ENCODE measurements around the gene FCRLA.
"Not testable (repeated sequence)": the region's sequence is repeated elsewhere in the genome, so short reads cannot be mapped to it uniquely, and the experiment has no call there.

The FCRLA gene

DNA sequence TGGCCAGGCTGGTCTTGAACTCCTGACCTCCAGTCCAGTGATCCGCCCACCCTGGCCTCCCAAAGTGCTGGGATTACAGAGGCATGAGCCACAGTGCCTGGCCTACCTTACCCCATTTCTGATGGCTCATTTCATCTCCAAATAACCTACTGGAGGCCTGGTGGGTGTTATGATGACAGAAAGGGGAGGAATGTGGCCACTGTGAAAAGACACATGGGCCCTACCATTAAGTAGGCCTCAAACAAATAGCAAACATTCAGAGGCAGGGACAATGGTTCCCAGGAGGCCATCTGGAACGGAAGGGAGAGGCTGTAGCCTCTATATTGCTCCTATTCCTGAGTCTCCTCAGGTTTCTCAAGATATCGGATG lies 932 bp upstream of the FCRLA start:
- no peak for DNase-seq

DNA sequence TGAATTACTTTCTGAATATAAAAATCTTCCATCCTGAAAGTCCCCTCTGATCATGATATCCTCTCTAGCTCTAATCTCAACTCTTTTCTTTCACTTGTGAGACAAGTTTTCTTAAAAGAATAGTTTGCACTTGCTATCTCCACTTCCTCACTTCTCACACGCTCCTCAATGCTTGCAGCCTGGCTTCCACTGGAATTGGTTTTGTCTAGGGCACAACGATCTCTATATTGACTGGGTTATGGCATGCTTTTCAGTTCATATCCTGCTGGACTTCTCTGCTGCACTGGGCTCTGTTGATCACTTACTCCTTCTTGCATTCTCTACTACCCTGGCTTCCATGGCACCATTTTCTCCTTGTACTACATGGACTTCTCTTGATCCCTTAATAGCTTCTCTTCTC lies 474 bp downstream of the FCRLA start:
- no peak for DNase-seq

DNA sequence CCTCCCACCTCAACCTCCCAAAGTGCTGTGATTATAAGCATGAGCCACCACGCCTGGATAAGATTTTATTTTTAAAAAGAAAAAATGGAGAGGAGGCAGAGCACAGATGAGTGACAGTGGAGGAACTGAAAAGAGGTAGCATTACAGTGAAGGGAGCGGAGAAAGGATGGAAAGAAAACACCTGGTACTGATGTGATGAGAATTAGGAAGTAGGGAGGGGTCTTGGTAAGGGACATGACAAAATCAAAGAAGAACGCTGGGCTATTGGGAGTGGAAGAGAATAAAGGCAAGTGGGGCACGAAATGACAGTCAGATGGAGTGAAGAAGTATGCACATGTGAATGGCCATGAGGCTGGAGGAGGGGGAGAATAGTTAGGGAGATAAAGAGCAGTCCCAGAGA lies 2.3 kb downstream of the FCRLA start:
- no peak for DNase-seq

DNA sequence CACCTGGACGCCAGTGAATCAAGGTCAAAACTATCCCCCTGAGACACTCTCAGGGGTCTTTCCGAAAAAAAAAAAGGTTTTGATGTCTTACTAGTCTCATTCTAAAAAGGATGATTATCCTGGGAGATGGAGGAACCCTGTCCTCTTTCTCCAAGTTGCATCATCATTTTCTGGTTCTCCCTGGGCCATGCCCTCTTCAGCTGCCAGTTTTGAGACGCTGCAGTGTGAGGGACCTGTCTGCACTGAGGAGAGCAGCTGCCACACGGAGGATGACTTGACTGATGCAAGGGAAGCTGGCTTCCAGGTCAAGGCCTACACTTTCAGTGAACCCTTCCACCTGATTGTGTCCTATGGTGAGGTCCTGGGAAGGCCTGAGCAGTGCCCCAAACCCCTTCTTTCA lies 3.5 kb downstream of the FCRLA start:
- DNase-seq: no peak

DNA sequence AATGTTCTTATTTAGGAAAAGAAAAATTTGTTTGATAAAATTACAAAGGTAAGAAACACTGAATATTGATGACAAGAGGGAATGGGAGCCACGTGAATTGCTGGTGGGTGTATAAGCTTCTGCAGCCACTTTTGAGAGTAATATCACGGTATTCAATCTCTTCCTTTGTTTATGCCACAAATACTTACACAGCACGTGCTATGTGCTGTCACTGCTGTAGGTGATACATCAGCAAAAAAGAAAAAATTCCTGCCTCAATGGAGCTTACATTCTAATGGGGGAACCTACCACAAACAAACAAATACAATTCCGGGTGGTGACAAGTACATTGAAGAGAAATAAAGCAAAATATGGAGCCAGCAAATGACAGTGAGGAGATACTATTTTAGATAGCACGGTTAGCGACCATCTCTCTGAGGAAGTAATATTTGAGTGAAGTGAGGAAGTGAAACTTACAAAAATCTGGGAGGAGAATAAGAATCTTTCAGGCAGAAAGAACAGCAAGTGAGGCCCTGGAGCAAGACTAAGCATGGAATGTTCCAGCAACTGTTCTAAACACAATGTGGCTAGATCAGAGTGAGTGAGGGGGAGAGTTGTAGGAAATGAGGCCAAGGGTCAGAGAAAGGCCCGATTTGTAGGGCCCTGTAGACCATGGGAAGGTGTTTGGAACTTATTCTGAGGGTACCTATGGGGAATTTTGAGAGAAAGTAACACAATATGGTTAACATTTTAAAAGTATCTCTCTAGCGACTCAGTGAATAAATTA lies 11.7 kb downstream of the FCRLA start:
- no peak for DNase-seq

DNA sequence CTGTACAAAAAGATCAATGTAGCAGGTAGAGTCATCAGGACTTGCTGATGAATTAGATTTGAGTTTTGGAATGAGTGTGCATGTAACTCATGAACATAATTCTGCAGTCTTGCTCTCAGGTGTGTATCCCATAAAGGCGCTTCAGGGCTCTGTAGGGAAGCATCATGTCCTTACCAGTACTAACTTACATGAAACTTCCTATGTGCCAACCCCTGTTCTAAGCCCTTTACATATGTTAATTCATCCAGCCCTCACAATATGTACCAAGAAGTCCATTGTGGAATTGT lies 12.2 kb downstream of the FCRLA start:
- no peak for DNase-seq

DNA sequence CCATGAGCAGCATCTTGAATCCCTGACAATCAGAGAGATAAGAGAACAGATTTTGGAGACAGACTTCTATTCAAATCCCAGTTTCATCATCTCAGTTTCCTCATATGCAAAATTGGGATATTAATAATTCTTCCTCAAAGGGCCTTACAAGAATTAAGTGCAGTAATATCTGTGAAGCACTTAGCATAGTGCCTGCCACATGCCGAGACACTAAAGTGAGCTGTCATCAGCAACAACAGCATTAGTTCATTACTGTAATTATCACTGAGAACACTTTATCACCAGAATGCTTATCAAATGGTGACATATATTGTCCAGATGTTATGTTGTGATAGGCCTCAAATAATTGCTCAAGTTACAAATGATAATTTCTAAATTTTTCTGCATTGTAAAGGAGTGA lies 13.4 kb downstream of the FCRLA start:
- no peak for DNase-seq

DNA sequence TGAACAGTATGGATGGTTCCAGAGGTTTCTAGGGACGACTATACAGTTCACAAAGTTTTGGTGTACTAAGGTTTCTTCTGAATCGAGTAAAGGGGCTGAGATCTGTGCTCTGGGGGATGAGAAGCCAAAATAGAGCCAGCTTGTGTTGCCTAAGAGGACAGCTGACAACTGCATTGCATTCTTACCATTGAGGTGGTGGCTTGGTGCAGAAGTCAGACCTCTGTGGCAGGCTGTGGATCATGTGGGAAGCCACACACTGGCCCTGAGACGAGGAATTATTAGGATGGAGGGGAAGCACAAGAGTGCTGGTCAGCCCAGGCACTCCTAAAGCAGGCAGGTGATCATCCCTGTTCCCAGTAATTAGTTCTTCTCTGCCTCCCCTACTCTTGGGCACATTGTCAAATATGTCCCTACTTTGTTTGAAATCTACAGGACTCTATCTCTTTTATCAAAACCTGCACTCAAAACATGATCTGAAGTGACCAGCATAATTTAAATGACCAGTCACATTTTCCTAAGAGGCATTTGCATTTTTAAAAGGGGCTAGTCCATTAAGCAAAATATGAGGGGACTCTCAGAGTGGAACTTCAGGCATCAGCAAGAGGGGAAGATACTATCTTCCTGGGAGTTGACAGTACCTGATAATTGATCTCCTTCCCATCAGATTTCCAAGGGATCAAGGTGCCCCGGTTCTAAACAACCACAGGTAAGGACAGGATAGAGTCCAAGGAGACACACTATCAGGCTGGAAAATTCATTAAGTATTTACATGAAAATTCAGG lies 14.1 kb downstream of the FCRLA start, which contains the start of gene FCRLB:
Gene FCRLB (plus strand): TSS at position 589 of the 782 bp plus-strand sequence. CDS start 1,129 bp downstream, outside the sequence.
- DNase-seq: no peak

DNA sequence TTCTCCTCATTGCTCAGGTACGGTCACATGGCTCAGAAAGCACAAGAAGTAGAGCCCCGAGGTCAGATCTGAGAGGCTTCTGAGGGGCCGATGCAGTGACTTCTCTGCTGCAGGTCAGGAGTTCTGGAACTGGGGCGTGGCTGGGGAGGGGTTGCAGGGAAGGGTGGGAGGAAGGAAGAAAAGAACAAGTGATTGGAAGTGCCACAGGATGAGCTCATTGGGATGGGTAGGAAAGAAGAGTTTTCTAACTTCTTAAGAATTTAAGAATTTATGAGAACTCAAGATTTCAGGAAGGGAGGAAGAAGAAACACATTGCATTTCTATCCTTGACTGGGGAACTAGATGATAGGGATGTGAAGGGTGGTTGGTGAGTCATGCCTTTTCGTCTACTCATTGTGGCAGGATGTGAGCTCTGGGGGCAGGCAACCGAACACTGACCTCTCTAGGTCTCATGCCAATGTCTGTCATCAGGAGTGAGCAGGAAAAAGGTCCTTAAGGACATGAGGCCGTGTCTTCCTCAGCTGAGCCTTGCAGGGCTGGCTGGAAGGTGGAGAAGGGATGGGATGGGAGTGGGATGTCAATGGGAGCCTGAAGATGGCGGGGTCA lies 14.8 kb downstream of the FCRLA start:
- no peak for DNase-seq

DNA sequence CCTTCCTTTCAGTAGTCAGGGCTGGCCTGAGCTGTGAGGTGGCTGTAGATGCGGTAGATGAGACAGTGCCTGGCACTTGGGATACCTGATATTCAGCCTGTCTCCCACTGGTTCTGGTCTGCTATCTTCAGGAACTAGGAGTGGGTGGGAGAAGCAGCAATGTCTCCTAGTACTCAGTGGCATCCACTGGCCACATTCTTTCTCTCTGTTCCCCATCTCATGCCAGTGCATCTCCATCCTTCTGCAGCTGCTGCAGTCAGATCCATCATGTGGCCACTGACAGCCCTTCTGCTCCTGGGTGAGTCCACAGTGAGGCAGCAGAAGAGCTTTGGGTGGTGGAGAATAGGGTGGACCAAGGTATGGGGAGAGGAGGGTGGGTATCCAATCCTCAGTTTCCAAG lies 15.4 kb downstream of the FCRLA start:
- DNase-seq: no peak

DNA sequence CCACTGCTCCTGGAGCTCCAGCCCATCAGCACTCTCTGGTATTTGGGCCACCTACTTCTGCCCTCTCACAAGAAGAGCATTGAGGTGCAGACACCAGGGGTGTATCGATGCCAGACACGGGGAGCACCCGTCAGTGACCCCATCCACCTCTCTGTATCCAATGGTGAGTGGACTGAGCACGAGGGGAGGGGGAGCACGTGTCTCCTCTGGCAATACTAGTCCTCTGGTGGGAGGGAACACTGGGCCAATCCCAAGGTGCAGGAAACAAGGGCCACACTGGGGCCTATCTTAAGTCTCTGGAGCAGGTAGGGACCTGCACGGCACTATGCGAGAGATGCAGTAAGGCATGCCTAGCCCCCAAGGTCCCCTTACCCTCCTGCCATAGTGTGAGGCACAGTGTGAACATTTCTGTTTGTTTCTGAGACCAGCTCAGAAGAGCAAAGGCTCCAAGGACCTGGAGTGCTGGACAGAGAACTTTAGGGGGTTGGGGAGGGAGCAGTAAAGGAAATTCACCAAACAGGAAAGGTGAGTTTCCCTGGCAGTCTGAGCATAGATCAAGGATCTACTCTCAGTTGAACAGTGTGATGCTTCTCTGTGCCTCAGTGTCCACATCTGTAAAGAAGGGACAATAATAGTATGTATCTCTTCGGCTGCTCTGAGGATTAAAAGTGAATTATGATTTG lies 16.6 kb downstream of the FCRLA start:
- no peak for DNase-seq

DNA sequence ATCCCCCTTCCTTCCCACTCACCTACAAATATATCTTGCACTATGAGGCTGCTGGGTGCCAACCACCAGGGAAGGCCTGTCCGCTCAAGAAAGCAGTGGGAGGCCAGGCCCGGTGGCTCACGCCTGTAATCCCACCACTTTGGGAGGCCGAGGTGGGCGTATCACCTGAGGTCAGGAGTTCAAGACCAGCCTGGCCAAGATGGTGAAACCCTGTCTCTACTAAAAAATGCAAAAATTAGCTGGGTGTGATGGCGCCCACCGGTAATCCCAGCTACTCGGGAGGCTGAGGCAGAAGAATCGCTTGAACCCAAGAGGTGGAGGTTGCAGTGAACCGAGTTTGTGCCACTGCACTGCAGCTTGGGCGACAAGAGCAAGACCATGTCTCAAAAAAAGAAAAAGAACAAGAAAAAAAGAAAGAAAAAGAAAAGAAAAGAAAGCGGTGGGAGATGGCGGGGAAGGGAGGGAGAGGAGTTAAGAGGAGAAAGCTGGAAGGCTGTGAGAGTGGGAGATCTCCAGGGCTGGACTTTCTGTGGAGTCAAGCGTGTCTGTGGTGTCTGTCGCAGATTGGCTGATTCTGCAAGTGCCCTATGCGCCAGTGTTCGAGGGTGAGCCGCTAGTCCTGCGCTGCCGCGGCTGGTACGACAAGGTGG lies 18.4 kb downstream of the FCRLA start:
- DNase-seq: not testable (repeated sequence)

DNA sequence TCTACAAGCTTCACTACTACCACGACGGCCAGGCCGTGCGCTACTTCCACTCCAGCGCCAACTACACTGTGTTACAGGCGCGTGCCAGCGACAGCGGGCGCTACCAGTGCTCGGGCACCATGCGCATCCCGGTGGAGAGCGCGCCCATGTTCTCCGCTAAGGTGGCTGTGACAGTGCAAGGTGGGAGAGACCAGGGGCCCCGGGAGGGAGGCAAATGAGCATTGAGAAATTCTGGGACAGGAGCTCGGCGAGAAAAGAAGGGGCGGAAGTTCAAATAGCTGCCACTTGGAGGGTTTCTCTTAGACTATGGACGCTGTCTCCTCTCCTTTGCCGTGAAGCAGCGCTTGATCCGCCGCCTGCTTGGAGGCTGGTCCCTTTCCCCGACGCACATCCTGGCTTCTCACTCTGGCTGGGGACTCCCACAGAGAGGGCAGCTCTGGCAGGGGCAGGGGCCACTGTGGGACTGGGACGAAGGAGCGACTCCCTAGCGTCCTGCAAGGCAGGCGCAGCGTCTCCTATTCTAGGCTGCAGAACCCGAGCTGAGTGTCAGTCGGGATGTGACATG lies 19.0 kb downstream of the FCRLA start:
- DNase-seq: no peak

DNA sequence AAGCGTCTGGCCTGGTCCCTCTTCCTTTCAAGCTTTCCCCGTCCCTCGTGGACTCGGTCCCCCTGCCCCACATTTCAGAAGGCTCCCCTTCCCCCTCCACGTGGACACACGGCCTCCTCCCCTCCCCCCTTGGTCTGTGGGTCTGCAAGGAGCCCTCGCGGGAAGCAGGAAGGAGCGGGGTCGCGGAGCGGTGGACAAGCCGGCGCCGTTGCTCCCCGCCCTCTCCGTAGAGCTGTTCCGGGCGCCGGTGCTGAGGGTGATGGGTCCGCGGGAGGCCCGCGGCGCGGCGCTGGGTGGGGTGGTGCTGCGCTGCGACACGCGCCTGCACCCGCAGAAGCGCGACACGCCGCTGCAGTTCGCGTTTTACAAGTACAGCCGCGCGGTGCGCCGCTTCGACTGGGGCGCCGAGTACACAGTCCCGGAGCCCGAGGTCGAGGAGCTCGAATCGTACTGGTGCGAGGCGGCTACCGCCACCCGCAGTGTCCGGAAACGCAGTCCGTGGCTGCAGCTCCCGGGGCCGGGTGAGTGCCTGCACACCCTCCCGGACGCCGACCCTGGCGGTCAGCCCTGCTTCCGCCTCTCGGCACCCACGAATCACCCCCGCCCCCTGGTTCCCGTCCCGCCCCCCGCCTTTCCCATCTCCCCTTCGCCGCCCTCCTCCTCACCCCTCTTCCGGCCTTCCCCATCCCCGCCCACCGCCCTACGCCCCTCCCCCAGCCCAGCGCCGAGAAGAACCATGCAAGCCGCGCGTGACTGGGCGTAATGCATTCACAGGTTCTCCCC lies 19.6 kb downstream of the FCRLA start:
- peak; percentile 60 for DNase-seq

DNA sequence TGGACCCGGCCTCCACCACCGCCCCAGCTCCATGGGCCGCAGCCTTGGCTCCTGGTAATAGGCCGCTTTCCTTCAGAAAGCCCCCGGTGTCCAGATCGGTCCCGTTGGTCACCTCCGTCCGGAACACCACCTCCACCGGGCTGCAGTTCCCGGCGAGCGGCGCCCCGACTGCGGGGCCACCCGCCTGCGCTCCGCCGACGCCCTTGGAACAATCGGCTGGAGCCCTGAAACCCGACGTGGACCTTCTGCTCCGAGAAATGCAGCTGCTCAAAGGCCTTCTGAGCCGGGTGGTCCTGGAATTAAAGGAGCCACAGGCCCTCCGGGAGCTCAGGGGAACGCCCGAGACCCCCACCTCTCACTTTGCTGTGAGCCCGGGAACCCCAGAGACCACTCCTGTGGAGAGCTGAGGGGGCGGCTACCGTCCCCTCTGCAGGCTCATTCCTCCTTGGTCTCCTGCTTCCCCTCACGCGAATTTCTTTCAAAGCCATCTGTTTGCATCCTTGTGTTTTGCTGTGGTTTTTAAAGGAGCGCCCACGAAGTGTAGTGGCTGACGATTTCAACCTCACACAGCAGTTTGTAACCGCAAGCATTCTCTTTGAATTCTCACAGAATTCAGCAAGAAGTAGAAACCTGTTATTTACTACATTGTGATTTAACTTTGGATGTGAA lies 20.4 kb downstream of the FCRLA start:
- DNase-seq: no peak

DNA sequence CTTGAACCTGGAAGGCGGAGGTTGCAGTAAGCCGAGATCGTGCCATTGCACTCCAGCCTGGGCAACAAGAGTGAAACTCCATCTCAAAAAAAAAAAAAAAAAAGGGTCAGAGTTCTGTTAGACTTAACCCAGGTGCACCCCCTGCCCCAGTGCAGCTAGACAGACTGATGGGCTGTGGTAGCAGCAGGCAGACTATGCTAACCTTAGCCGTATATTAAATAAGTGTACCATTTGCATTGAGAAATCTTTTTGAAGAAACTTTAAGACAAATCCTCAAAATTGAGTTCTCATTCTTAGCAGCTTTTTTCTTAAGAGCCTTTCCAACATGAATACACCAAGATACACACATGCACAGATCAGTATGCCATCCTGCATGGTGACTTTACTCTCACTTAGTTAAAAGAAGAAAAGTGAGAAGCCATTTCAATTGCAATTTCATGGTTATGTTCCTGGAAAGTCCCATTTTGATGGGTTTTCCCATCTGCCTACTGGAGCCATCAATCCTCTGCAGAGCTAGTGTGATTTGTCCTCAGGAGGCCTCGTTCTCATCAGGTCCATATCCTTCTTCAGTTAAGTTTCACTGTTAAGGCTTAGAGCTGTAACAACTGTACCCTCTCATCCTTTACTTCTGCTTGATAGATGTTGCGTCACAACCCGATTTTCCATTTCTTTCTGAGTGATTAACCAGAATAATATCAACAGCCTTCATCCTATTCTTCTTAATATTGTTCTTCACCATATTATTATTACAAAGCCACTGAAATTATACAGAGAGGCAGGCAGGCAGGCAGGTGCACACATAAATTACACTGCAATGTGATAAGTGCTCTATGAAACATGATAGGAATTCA lies 21.6 kb downstream of the FCRLA start:
- no peak for DNase-seq

DNA sequence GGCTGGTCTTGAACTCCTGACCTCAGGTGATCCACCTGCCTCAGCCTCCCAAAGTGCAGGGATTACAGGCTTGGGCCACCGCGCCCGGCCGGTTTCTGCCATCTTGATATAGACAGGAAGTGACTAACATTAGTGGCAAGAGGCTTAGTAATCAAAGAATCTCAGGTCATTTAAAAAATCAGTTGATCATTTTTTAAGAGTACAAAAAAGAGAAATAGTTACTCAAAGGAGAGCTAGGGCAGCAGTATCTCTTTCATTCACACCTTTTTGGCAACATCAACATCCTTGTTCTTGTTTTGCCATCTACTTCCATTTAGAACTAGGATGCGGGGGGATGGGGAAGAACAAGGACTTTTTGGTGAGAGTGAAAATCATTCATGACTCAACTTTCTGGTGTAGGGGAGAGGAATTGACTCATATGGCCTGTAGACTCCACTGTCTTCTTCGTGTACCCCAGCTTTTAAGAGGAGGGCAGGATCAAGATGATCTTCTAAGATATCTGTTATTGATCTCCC lies 23.1 kb downstream of the FCRLA start:
- DNase-seq: no peak

DNA sequence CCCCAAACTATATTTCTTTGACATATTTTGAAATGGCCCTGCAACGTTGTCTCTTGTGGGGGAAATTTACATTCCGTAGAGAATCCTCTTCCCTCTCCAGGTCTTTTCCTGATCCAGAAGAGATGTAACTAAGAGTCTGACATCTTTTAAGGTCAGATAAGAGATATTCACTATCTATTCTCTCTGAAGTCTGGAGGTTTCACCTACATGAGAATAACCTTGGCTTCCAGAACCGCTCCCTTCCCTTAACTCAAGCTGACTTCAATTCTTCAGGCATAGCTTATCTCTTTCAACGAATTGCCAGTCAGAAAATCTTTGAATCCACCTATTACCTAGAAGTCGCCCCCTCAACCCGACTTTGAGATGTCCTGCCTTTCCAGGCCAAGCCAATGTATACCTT lies 24.2 kb downstream of the FCRLA start:
- DNase-seq: no peak

DNA sequence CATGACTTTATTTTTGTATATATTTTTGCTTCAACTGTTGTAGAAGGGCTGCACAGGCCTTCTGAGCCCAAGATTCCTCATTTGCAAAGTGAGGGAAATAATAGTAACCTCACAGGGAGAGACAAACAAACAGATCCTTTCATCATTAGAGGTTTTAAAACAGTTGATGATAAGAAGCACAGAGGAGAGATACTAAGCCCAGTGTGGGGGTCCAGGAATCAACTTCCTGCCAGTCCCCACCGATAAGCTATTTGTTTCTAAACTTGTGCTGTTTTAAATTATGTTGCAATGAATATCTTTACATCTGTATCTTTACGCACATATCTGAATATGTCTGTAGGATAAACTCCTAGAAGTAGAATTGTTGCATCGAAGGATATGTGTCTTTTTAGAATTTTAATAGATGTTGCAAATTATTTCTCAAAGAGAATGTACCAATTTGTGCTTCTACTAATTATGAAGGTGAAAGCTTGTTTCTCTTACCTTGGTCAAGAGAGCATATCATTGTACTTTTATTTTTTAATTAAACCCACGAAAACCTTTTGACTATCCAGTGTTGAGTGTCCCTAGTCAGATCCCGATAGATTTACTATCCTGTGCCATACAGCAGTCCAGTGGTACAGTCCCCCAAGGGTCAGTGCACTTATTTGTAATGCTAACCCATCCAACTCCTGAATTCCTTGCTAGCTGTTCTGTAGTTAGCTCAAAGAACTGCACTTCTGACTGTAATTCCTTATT lies 25.1 kb downstream of the FCRLA start:
- no peak for DNase-seq

Measured in NCI-H774 (cell line).